ENCODE results near the gene CRYGA. TPM values are rescaled to one million over a fixed set of nuclear protein-coding genes. Genes with fewer than 3 reads are reported as not detected.

CRYGA gene
- total RNA-seq, 4 donors from 2014 or later, result not detected

DNA sequence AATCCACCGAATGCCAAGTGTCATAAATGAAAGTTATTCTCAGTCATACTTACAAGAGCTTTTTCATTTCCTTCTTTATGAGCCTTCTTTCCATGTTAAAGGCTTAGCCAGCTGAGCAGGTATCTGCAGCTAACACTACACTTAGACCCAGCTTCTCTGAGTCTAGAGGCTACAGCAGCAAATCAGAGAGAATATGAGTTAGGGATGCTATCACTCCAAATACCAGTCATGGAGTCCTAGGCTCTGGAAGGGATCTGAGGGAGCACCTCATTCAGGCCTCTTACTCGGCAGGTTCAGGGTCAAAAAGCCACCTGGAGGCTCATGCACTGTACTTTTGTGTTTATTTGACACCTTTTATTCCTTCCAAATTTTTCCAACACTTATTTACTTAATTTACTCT, 23.5 kb upstream of the CRYGA start:
- no peaks in the 10 kb centered on the region for H3K36me3 ChIP-seq
- H3K4me3 ChIP-seq, result no peak overlapping the region
- no peaks in the 10 kb centered on the region for H3K9me3 ChIP-seq
- DNase-seq, result no peak
- no peak overlapping the region for H3K27ac ChIP-seq
- 80 to 94% methylated on average over 2 of the region's 2 CpGs for WGBS, 2 donors
- intact Hi-C loops (cut with DNase I), result no loop called here
- peaks cover 0 to 4% (median 0%) of the 10 kb centered on the region in 3 donors for H3K4me1 ChIP-seq
- H3K27me3 ChIP-seq, result peaks cover 0 to 35% (median 0%) of the 10 kb centered on the region in 4 donors
- TF ChIP-seq POLR2A (IDR thresholded peaks at IDR 0.05), result no peak
- TF ChIP-seq, protein P1, sequence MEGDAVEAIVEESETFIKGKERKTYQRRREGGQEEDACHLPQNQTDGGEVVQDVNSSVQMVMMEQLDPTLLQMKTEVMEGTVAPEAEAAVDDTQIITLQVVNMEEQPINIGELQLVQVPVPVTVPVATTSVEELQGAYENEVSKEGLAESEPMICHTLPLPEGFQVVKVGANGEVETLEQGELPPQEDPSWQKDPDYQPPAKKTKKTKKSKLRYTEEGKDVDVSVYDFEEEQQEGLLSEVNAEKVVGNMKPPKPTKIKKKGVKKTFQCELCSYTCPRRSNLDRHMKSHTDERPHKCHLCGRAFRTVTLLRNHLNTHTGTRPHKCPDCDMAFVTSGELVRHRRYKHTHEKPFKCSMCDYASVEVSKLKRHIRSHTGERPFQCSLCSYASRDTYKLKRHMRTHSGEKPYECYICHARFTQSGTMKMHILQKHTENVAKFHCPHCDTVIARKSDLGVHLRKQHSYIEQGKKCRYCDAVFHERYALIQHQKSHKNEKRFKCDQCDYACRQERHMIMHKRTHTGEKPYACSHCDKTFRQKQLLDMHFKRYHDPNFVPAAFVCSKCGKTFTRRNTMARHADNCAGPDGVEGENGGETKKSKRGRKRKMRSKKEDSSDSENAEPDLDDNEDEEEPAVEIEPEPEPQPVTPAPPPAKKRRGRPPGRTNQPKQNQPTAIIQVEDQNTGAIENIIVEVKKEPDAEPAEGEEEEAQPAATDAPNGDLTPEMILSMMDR (IDR thresholded peaks at IDR 0.05), result no peak

DNA sequence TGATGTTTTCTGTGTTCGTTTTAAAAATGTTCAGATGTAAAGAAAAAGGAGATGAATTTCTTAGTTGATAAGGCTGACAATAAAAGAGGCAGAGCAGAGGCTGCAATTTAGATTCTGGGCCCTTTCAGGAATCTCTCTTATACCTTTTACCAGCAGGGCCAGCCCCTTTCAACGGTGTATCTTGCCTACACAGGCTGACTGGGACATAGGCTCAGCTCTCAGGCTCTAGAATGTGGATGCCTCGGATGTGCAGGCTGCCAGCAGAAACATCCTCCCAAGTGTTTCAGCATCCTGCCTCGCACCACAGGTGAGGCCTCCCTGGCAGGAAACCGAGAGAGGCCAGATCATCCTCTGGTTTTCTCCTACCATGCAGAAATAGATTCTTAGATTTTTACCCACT, 23.1 kb upstream of the CRYGA start:
- Histone ChIP-seq H3K4me3 (no peak overlapping the region), H3K27me3 (peaks cover 0 to 35% (median 0%) of the 10 kb centered on the region in 4 donors), H3K4me1 (peaks cover 0 to 4% (median 0%) of the 10 kb centered on the region in 3 donors), H3K36me3 (no peaks in the 10 kb centered on the region), H3K9me3 (no peaks in the 10 kb centered on the region), H3K27ac (no peak overlapping the region)
- WGBS, 2 donors, result 48% methylated on average over 5 of the region's 5 CpGs
- TF ChIP-seq POLR2A (IDR thresholded peaks at IDR 0.05), result no peak
- TF ChIP-seq, protein P1 (IDR thresholded peaks at IDR 0.05), result no peak
- DNase-seq, result no peak
- intact Hi-C loops (cut with DNase I), result no loop called here

DNA sequence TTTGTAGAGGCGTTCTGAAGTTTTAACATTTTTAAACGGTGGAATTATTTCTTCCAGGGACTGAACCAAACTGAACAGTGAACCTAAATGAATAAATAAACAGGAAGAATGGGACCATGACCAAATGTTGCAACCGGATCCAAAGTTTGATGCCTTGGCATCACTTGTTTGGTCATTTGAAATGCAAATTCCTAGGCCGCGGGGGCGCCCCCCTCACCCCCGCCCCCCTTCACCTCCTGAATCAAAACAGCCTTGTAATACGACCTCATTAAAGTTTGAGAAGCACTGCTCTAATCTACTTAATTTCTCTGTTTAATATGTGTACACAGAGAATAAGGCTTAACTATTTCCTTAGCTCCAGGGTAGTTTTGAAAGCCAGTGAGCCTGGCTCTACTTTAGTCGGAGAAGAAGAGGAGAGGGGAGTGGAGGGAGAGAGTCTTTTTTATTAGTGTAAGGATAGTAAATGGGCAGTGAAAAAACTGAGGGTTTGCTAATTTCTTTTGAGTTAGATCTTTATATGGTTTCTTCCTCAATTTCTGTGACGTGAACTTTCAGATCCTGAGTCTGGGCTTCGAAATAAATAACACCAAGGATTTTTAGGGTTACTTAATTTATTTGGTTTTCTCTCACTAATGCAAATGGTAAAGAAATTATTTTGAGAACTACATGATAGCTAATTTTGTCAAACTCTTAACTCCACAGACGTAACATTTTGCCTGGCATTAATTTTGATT, 20.8 kb upstream of the CRYGA start:
- intact Hi-C loops (cut with DNase I), result no loop called here
- 27 to 33% methylated on average over 12 of the region's 12 CpGs for WGBS, 2 donors
- Histone ChIP-seq H3K4me3 (no peak overlapping the region), H3K27me3 (peaks cover 0 to 28% (median 0%) of the 10 kb centered on the region in 4 donors), H3K27ac (no peak overlapping the region), H3K36me3 (no peaks in the 10 kb centered on the region), H3K9me3 (no peaks in the 10 kb centered on the region), H3K4me1 (peaks cover 0 to 4% (median 0%) of the 10 kb centered on the region in 3 donors)
- no peak for TF ChIP-seq POLR2A (IDR thresholded peaks at IDR 0.05)
- TF ChIP-seq, protein P1 (IDR thresholded peaks at IDR 0.05), result no peak
- DNase-seq, result no peak

DNA sequence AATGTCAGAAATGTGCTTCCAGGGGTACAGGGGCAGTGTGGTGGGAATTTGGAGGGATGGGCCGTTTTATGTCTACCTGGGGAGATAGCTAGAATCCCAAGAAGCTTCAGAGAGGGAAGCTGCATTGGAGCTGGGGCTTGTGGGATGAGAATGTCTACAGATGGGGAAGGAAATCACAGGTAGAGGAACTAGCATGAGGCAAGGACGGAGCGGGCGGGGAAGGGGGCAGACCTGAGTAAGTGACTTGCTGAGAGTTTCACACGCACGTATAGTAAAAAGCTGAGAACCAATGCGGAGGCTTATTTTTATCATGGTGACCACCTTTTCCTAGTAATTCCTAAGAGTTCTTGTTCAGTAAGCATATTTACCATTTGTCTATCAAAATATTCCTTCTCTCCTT, 20.1 kb upstream of the CRYGA start:
- DNase-seq, result no peak
- intact Hi-C loops (cut with DNase I), result no loop called here

DNA sequence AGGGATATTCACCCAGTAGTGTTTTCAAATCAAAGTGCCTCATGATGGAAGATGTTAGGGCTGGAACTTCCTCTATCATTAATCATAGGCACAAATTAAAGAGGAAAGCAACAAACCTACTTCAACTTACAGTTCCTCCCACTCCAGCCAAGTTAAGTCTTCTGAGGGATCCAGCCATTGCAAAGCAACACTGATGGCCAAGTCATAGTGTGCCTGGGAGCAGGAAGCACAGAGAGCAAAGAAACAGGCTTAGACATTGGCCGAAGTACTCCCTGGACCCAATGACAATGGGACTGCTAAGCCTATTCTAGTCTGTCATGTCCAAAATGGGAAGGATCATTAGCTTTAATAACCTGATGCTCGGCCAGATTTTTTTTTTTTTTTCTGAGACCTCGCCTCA, 19.4 kb upstream of the CRYGA start:
- H3K9me3 ChIP-seq, result no peaks in the 10 kb centered on the region
- 36 to 59% methylated on average over 3 of the region's 3 CpGs for WGBS, 2 donors
- TF ChIP-seq POLR2A (IDR thresholded peaks at IDR 0.05), result no peak
- TF ChIP-seq, protein P1 (IDR thresholded peaks at IDR 0.05), result no peak
- H3K4me3 ChIP-seq, result no peak overlapping the region
- intact Hi-C loops (cut with DNase I), result no loop called here
- H3K27me3 ChIP-seq, result peaks cover 0 to 28% (median 0%) of the 10 kb centered on the region in 4 donors
- peaks cover 0 to 4% (median 0%) of the 10 kb centered on the region in 3 donors for H3K4me1 ChIP-seq
- H3K27ac ChIP-seq, result no peak overlapping the region
- DNase-seq, result no peak
- no peaks in the 10 kb centered on the region for H3K36me3 ChIP-seq

More for the DNA sequence above, 20.1 kb upstream of the CRYGA start:
- peaks cover 0 to 28% (median 0%) of the 10 kb centered on the region in 4 donors for H3K27me3 ChIP-seq
- TF ChIP-seq, protein P1 (IDR thresholded peaks at IDR 0.05), result no peak
- no peak for TF ChIP-seq POLR2A (IDR thresholded peaks at IDR 0.05)
- H3K9me3 ChIP-seq, result no peaks in the 10 kb centered on the region
- peaks cover 0 to 4% (median 0%) of the 10 kb centered on the region in 3 donors for H3K4me1 ChIP-seq
- H3K27ac ChIP-seq, result no peak overlapping the region
- no peak overlapping the region for H3K4me3 ChIP-seq
- WGBS, 2 donors, result 60 to 62% methylated on average over 7 of the region's 7 CpGs
- no peaks in the 10 kb centered on the region for H3K36me3 ChIP-seq

Measured in esophagus squamous epithelium (tissue), 5 donors.